ENCODE results near the gene KIF25.

Gene KIF25

DNA sequence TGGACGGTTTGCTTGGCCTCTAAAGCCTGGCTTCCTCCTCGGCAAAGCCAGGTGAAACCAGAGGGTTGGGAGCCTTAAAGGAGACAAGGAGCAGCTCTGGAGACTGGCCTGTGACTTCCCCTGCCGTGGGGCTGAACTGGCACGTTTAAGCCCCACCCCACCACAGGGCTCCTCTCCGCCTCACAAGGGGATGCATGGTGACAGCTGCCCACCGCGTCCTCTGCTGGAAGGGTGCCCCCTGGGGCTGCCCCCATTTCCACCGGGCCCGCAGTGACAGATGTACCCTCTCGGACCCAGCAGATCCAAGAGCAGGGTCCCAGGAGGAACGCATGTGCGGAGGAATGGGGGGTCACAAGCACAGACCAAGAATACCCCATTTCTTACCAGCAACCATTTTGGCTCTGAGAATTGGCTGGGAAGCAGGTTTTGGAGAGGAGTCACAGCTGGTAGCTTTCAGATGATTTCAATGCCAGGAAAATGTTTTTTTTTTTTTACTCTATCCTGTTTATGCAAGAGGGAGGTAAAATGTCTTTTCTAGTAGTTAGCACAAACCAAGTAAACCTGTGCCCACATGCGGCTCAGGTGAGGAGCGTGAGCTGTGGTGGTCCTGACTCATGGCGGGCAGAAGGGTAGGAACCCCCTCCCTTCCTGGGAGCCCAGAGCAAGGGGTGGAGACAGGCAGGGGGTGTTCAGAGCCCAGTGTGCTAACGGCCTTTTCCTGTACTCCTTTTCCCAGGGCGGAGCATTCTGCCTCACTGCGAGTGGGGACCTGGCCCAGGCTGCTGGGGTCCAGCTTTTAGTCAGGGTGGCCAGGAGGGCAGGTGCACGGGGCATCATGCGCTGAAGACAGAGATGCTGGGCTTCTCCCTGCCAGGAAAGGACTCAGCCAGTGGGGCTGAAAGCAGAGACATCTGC, 48.5 kb downstream of the KIF25 start:
- DNase-seq, result peak in 3 of 10 donors; percentile 69 to 79 (median 78)
- intact Hi-C loops (cut with DNase I), result no loop called here

DNA sequence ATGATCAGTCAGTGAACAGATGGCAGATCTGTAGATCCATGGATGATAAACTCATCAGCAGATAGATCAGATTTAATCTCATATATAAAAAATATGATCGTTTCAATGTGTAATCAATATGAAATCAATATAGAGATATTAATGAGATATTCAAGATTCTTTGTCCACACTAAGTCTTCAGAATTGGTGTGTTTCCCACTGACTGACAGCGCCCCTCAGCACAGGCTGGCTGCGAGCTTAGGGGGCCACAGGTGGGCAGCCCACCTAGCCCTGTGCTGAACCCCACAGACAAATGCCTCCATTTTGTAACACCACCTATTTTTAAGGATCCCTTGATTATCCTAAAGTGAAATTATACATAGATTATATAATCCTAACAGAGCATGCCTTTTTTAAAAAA, 49.2 kb downstream of the KIF25 start:
- DNase-seq, result peak in 3 of 10 donors; percentile 22 to 61 (median 42)
- intact Hi-C loops (cut with DNase I), result no loop called here

DNA sequence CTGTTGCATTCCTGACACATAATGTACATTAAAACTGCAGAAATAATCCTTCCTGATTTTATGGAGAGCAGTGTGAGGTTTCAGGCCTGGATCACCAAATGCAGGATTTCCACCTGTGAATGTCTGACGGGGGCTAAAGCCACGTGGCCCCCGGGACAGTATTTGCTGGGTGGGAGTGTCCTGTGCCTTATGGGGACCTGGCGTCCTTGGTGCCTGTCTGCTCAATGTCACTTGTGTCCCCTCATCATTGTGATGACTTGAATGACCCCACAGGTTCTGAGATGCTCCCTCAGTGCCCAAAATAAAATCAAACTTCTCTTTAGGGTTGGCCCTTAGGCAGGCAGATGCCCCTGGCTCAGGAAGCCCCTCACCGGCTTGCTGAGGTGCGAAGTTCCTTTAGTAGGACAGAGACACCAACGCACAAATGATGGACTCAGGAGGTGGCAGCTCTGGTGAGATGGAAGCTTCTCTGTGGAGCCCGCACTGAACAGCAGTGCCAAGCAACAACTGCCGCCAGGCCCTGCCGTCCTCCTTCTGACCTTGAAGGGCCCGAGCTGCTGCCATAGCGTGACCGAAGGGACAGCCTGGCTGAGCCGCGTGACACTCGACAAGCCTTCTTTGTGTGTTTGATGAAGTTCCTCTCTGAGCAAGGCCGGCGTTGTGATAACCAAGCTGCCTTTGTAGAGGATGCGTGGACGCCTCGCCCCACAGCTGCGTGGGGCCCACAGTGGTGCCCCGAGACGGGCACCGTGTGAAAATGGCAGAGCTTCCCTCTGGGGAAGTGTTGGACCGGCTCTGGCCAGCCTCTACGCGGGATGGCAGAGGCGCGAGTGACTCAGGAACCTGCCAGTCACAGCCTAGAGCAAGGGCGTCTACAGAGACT, 50.6 kb downstream of the KIF25 start:
- intact Hi-C loops (cut with DNase I), result no loop called here
- DNase-seq, result peak; percentile 48 to 97 (median 79)

DNA sequence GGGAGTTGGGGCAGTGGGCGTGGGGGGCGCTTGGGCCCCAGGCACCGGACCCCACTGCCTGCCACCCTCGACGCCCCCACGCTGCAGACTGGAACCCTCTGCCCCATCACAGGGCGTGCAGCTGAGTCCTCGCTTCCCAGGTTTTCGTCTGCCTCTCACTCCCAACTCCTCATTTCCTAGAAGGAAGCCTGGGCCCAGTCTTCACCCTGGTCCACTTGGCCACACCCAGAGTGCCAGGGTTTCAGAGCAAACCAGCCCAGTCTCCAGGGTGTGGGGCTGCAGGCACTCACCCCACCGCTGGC, 51.2 kb downstream of the KIF25 start:
- DNase-seq, result peak in 2 of 10 donors; percentile 66 to 80

DNA sequence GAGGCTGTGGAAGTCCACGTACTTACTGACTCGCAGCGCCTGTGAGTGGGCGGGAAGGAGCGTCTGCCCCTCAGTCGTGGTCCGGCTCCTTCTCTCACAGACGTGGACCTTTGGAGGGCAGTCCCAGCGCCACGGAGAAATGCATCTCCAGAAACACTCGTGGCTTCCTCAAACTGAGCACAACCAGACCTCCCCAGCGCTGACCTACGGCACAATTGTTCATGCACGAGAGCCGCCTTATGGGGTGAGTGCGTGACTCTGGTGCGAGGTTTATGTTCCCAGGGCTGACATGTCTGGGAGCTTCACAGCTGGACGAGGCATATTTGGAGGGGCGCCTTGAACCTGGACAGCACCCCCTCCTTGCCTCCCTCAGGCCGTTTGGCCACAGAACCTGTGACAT, 51.8 kb downstream of the KIF25 start:
- intact Hi-C loops (cut with DNase I), result no loop called here
- peak in 3 of 10 donors; percentile 40 to 72 (median 56) for DNase-seq

More for the DNA sequence above, 51.2 kb downstream of the KIF25 start:
- intact Hi-C loops (cut with DNase I), result no loop called here

DNA sequence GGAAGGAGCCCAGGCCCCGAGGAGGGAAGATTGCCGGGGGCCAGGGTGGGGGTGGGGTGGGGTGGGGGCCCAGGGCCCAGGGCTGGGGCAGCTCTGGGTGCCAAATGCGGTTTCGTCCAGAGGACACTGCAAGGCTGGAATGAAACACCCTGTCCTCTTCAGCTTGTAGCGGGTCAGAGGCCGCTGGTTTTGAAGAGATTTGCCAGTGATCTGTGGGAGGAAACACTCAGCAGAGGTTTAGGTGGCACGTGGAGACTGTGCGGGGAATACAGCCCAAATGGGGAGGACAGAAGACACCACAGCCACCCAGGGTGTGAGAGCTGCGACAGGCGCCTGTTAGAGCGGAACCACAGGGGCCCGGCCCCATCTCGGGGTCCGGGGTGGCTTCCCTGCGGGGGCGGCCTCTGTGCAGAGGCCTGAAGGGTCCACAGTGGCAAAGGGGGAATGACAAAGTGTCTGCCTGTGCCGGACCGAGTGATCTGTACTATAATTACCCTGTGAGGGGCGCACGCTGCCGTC, 52.3 kb downstream of the KIF25 start:
- intact Hi-C loops (cut with DNase I), result loop anchor here (10.0 kb wide), 1 partner anchor 145 kb away; no protein-coding TSS in a partner anchor
- peak in 3 of 10 donors; percentile 41 to 63 (median 44) for DNase-seq

DNA sequence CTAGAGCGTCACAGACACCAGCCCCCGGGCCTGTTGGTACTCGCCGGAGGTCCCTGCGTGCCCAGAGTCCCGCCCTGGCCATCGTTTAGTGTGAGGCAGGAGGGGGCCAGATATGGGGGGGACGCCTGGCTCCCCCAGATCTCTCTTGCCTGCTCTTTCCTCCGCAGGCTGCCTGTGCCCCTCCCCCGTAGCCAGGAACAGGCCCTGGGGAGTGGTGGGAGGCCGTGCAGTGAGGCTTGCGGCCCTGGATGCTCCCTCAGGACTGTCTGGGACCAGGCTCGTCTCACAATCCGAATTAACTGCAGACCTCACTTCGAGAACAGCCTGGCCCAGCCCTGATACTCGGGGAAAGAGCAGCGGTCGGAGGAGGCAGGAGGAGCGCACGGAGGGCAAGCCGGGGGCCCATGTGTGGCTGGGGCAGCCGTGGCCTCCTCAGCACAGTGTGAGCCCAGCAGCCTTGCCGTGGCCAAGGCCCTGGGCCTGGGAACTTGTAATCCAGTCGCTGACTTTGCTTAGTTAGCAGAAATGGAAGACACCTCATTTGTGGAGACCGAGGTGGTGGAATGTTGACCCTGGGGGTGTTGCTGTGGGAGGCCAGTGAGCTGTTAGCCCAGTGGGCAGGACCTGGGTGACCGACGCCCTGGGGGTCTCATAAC, 52.9 kb downstream of the KIF25 start:
- DNase-seq, result peak in 3 of 10 donors; percentile 44 to 72 (median 53)
- intact Hi-C loops (cut with DNase I), result loop anchor here (10.0 kb wide), 1 partner anchor 146 kb away; no protein-coding TSS in a partner anchor

DNA sequence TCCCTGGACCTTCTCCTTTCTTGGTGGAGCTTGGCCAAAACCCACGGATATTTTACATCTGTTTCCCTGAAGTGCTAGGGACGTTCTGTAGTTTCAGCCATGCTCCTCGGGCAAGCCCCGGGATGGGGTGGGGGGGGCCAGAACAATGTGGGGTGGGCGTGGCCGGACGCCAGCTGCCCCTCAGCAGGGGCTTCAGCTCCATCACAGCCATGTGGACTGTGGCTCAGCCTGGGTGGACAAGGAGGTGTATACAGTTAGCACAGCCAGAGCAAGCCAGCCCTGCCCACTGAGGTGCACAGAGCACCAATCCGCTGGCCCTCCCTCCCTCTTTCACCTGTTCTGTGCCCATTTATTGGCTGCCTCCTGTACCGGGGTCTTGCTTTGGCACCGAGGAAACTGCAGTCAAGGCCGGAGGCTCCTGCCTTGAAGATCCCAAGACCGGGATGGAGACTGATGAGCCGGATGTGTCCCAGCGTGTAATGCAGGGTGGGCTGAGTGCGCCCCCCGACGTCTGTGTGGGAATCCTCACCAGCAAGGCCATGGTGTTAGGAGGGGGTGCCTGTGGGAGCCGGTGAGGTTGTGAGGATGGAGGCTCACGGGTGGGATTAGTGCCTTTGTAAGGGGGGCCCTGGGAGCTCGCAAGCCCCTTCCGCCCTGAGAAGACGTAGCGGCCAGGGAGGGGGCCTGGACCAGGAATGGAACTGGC, 53.6 kb downstream of the KIF25 start:
- DNase-seq, result peak in 3 of 10 donors; percentile 63 to 85 (median 76)
- intact Hi-C loops (cut with DNase I), result loop anchor here (10.0 kb wide), 1 partner anchor 146 kb away; no protein-coding TSS in a partner anchor

DNA sequence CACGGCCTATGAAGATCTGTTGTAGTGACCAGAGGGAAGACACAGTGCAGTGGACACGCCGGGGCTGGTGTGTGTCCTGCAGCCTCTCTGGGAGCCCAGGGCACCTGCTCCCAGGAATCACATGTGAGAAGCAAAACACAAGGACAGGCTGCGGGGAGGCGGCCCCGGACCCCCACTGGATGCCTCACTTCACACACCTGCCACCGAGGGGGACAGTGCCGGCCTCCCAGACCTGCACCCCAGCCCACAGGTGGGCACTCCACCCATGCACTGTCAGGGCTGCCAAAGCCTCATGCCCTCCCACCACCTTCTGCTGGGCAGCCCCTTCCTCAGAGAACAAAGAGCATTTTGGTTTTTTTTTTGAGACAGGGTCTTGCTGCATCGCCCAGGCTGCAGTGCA, 54.2 kb downstream of the KIF25 start:
- peak in 3 of 10 donors; percentile 35 to 85 (median 65) for DNase-seq
- intact Hi-C loops (cut with DNase I), result loop anchor here (10.0 kb wide), 1 partner anchor 147 kb away; no protein-coding TSS in a partner anchor

DNA sequence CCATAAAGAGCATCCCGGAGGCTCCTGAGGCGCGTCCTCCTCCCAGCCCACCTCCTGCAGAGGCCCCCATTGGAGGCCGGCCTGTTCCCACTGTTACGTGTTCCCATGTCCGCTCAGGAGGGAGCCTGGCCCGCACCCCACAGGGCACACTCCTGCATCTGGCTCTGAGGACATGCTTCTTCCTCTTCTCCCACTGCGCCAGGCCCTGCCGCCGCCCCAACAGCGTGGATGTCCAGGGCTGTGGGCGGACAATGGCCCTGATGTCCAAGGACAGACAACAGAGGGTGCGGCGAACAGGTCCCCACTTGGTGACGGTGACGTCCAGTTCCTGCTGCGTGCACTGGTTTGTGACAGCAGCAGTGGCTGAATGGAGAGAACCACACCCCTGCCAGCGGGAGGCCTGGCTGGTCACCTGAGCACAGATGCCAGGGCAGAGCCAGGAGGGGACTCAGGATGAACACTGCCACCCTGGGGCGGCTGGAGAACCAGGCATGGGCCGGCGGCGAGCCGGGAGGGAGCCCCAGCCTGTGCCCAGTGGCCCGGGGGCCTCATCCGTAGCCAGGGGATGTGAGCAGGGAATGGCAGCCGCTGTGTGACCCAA, 54.9 kb downstream of the KIF25 start:
- DNase-seq, result peak in 3 of 10 donors; percentile 62 to 82 (median 80)
- intact Hi-C loops (cut with DNase I), result loop anchor here (10.0 kb wide), 1 partner anchor 148 kb away; no protein-coding TSS in a partner anchor

DNA sequence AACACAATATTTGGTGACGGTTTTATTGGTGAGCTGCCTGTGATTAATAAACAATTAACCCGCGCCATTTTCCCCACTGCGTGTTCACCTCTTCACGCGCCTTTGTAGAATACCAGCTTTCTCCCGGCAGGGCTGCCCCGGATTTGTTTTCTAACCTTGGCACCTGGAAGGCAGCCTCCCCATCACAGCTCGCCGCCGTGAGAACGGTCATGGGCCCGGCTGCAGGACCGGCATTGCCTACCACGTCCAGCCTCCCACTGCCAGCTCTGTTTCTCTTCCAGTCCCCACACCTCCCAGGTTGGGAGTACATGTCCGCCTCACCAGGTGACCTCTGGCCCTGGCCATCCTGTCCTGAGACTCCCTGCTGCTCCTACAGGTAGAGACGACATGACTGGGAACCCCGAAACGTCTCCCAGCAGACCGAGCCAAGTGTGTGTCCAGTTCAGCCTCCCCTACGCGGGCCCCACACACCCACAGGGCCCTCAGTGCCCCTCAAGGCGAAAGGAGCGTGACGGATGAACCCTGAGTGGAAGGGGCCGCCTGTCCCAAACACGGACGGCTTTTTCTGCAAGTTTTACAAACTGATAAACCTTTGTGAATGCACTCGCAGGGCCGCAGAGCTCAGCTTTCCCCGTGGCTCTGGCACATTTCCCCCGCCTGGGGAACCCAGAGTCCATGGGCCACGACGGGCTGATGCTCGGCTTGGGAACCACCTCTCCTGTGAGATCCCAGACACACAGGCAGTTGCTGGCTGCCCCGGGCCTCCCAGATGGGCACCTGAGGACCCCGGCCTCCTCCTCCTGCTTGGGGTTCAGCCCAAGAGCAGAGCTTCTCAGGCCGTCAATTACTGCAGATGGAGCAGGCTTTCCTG, 55.9 kb downstream of the KIF25 start:
- peak in 3 of 10 donors; percentile 65 to 75 (median 66) for DNase-seq
- intact Hi-C loops (cut with DNase I), result loop anchor here (10.0 kb wide), 1 partner anchor 149 kb away; no protein-coding TSS in a partner anchor

DNA sequence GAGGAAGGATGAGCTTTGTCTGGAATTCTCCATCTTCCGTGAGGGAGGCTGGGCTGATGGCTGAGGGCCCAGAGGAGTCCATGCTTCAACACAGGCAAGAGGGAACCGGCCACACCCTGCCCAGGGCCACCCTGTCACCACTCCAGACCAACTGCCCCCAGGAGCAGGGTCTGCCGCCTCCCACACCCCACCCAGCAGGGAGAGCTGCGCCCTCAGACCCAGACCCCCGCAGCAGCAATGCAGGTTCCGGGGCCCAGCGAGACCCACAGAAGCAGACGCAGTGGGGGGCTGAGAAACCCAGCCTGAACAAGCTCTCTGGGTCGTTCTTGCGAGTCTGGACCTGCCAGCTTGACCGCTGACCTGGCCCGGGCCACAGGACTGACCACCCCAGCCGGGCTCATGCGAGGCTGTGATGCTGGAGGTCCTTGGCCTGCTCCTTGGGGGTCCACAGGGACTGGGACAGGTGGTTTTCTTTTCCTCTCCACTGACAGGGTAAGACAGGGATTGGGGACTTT, 56.5 kb downstream of the KIF25 start:
- intact Hi-C loops (cut with DNase I), result loop anchor here (10.0 kb wide), 1 partner anchor 149 kb away; no protein-coding TSS in a partner anchor
- peak in 3 of 10 donors; percentile 53 to 73 (median 57) for DNase-seq

DNA sequence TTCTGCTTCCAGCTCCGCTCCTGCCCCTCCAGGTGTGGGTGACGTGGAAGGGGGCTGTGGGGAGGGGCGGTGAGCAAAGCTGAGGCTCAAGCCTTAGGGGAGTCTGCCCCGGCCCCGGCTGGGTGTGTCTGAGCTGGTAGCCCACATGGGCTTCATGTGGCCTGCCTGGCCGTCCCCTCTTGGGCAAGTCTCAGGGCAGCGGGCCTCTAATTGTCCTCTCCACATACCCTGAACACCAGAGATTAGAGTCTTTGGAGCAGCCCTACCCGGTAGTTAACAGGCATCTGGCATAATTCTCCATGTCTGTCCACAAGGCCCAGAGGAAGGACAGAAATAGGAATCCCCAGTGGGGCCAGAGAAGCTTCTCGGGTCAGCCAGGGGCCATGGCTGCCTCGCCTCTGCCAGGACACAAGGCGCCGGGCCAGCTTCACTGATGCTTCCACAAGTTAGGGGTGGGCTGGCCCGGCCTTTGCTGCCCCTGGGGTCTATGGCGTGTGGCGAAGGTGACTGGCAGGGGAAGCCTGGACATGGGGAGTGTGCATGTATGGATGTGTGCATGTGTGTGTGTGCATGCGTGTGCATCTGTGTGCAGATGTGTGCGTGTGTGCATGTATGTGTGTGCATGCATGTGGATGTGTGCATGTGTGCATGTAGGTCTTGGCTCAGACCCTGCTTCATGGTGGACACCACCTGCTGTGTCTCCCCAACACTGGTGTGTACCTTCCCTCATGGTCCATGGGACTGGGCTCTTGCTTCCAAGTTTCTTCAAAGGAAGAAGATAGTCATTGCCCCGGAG, 57.5 kb downstream of the KIF25 start:
- peak in 2 of 10 donors; percentile 78 to 82 for DNase-seq
- intact Hi-C loops (cut with DNase I), result loop anchor here (10.0 kb wide), 1 partner anchor 150 kb away; no protein-coding TSS in a partner anchor

DNA sequence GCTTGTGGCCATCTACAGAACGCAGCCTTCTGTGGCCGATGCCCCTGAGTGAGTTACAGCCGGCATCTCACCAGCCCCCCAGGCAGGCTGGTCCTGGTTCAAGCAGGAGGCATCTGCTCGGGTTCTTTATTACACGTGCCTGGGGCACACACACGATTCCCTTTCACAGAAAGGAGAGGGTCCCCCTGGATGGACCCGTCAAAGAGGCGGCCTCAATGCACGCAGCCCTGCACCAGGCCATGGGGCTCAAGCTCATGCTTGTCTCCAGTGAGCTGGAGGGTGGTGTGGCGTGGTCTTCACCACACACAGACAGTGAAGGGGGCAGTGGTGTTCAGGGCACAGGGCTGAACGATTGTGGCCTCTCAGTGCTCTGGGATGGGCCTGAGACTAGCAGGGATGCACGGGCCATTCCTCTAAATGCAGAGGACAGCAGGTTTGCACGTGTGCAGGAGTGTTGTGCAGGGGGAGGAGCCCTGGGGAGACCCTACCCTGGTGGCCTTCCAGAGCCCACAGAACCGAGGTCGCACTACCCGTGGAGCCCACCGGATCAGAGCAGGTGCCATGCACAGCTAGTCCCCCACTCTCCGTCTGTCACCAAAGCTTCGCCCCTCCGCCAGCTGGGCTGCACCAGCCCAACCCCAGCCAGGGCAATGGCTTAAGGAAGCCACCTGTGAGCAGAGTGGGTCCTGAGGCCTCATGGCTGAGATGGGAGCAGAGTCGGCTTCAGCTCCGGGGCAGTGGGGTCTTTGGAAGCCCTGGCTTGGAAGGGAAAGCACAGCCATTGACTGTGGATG, 58.4 kb downstream of the KIF25 start:
- peak in 2 of 10 donors; percentile 70 to 78 for DNase-seq
- intact Hi-C loops (cut with DNase I), result loop anchor here (10.0 kb wide), 1 partner anchor 151 kb away; no protein-coding TSS in a partner anchor

DNA sequence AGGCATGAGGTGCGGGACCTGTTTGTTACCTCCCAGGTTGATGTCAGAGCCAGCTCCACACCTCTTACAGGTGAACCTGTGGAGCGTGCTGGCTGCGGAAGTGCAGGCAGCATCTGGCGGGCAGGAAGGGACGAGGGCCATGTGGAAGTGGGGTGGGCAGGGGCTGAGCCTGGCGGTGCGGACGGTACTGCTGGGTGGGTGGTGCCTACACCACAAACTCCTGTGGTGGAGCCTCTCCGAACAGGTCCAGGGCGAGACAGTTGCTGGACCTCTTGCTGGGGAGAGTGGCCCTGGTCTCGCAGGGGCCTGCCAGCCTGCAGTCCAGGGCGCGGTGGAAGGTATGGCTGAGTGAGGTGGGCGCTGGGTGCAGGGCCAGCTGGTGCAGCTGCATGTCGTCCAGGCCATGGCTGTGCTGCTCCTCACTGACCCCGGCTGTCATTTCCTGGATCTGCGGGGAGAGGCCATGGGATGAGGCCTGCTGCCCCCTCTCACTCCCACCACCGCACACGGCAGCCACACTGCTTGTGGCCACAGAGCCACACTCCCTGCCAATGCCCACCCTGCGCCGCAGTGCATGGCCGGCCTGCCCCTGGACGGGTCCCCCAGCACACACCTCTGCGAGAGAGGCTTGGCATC, 59.5 kb downstream of the KIF25 start:
- DNase-seq, result peak in 2 of 10 donors; percentile 40 to 72

More for the DNA sequence above, 59.5 kb downstream of the KIF25 start:
- intact Hi-C loops (cut with DNase I), result loop anchor here (10.0 kb wide), 1 partner anchor 152 kb away; no protein-coding TSS in a partner anchor
